ENCODE measurements around the gene GJB4. TPM values are rescaled to one million over a fixed set of nuclear protein-coding genes. Genes with fewer than 3 reads are reported as not detected.

The GJB4 gene
- total RNA-seq, result not detected

GRCh38 chr1:34759503-34760357 is at the start of gene GJB4:
GJB4 (plus strand) TSS chr1:34759740; CDS start chr1:34761255, 1,515 bp downstream.
- H3K9me3 ChIP-seq, result no peaks in the 10 kb centered on the region
- no peak within 1 kb of the TSS for H3K4me3 ChIP-seq
- H3K27ac ChIP-seq, result no peak within 1 kb of the TSS
- DNase-seq, result no peak
- no peaks in the 10 kb centered on the region for H3K4me1 ChIP-seq
- no peaks in the 10 kb centered on the region for H3K27me3 ChIP-seq
- H3K36me3 ChIP-seq, result no peaks in the 10 kb centered on the region
- TF ChIP-seq CTCF (IDR thresholded peaks at IDR 0.05), result no peak
- TF ChIP-seq POLR2A (IDR thresholded peaks at IDR 0.05), result no peak

- TF ChIP-seq POLR2A (IDR thresholded peaks at IDR 0.05), result no peak
- TF ChIP-seq CTCF (IDR thresholded peaks at IDR 0.05), result no peak
- no peak for DNase-seq
- H3K4me3 ChIP-seq, result no peak overlapping the region
- no peaks in the 10 kb centered on the region for H3K36me3 ChIP-seq
- H3K9me3 ChIP-seq, result no peaks in the 10 kb centered on the region
- H3K27ac ChIP-seq, result no peak overlapping the region
- H3K27me3 ChIP-seq, result no peaks in the 10 kb centered on the region
- H3K4me1 ChIP-seq, result no peaks in the 10 kb centered on the region
Measured at GRCh38 chr1:34710812-34711211, 48.7 kb upstream of the GJB4 start.

GRCh38 chr1:34711485-34711884 is 48.1 kb upstream of the GJB4 start:
- TF ChIP-seq POLR2A (IDR thresholded peaks at IDR 0.05) (no peak), CTCF (IDR thresholded peaks at IDR 0.05) (no peak)
- Histone ChIP-seq H3K36me3 (no peaks in the 10 kb centered on the region), H3K9me3 (no peaks in the 10 kb centered on the region), H3K27me3 (no peaks in the 10 kb centered on the region), H3K4me1 (no peaks in the 10 kb centered on the region), H3K4me3 (no peak overlapping the region), H3K27ac (no peak overlapping the region)
- DNase-seq, result no peak

- H3K4me3 ChIP-seq, result no peak overlapping the region
- no peak for TF ChIP-seq CTCF (IDR thresholded peaks at IDR 0.05)
- TF ChIP-seq POLR2A (IDR thresholded peaks at IDR 0.05), result no peak
- no peak for DNase-seq
- no peak overlapping the region for H3K27ac ChIP-seq
- no peaks in the 10 kb centered on the region for H3K9me3 ChIP-seq
- no peaks in the 10 kb centered on the region for H3K27me3 ChIP-seq
- no peaks in the 10 kb centered on the region for H3K36me3 ChIP-seq
- H3K4me1 ChIP-seq, result no peaks in the 10 kb centered on the region
Measured at GRCh38 chr1:34712007-34712688, 47.4 kb upstream of the GJB4 start.

- Histone ChIP-seq H3K4me1 (no peaks in the 10 kb centered on the region), H3K36me3 (no peaks in the 10 kb centered on the region), H3K9me3 (no peaks in the 10 kb centered on the region), H3K27ac (no peak overlapping the region), H3K27me3 (no peaks in the 10 kb centered on the region), H3K4me3 (no peak overlapping the region)
- TF ChIP-seq CTCF (IDR thresholded peaks at IDR 0.05), result no peak
- no peak for TF ChIP-seq POLR2A (IDR thresholded peaks at IDR 0.05)
- DNase-seq, result no peak
Measured at GRCh38 chr1:34713443-34713842, 46.1 kb upstream of the GJB4 start.

Data from Peyer's patch (tissue), 4 donors.